Activated CD4-positive, alpha-beta memory T cell treated with anti-CD3 and anti-CD28 coated beads for 36 hours (primary cell): ENCODE data around the gene CCDC187. TPM values are rescaled to one million over a fixed set of nuclear protein-coding genes. Genes with fewer than 3 reads are reported as not detected.

ENCODE experiments used
- CTCF ChIA-PET: fragments of 350-600 bp; sonication (Branson Sonifier 250); formaldehyde crosslinking; loops from one replicate; lab custom pipeline; 2021; ENCODE audit warnings: antibody characterized with exemption, inconsistent platforms; lab: Charles Lee
- POLR2A ChIA-PET: fragments of 350-600 bp; sonication (Branson Sonifier 250); formaldehyde crosslinking; loops from one replicate; lab custom pipeline; 2021; ENCODE audit warnings: antibody characterized with exemption; lab: Charles Lee
- DNase-seq: peaks from one replicate; pipeline ENCODE4 v3.0.0-alpha.2; 2020
- H3K27ac Mint-ChIP-seq: one replicate; pipeline ENCODE4 v1.8.0; 2021; ENCODE audit warnings: mixed read lengths
- H3K27me3 Mint-ChIP-seq: one replicate; pipeline ENCODE4 v1.8.0; 2021; ENCODE audit warnings: mixed read lengths
- H3K36me3 Mint-ChIP-seq: one replicate; pipeline ENCODE4 v1.8.0; 2021; ENCODE audit warnings: mixed read lengths
- H3K4me1 Mint-ChIP-seq: one replicate; pipeline ENCODE4 v1.8.0; 2021; ENCODE audit warnings: low read depth, mixed read lengths
- H3K4me3 Mint-ChIP-seq: one replicate; pipeline ENCODE4 v1.8.0; 2021; ENCODE audit warnings: mild to moderate bottlenecking, mixed read lengths
- H3K9me3 Mint-ChIP-seq: one replicate; pipeline ENCODE4 v1.8.0; 2021; ENCODE audit warnings: mixed read lengths
- intact Hi-C: fragments of 100-400 bp; cut with micrococcal nuclease; formaldehyde crosslinking; loops from one replicate; pipeline ENCODE4 v1.15.1; 2023
- total RNA-seq, 2 experiments: library from RNA; stranded (reverse); gene quantifications; one replicate each; pipeline ENCODE4 v1.2.3, GENCODE V29; 2021

Gene CCDC187
- total RNA-seq, 2 experiments from 2014 or later, result not detected

DNA sequence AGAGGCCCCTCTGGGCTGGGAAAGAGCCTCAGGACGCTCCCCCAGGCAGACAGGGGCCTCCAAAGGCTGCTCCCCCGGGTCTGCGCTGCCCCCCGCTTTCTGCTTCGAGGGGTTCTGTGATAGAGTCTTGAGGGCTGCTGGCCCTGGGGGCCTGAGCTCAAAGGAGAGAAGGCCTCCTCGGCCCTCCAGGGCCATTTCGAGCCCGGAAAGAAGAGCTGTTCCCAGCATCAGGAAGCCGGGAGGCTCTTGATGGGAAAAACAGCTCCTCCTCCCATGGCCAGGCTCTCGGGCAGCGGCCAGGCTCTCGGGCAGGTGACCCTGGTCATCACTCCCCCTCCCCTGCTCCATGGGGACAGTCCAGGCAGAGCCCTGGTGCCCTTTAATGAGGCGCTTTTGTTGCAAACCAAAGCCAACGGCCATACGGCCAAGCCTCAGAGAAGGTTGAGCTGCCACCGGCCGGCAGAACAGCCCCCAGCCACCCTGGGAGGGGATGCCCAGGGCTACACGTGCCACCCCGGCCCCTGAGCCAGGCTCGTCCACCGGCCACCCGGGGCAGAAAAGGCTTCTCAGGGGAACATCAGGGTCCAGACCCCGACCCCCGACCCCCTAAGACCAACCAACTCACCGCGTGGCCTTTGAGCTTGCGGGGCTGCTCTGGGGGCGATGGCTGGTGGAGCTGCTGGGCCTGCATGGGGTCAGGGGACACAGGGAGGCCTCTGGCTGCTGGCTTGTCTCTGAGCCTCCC lies 42.0 kb downstream of the CCDC187 start:
- POLR2A ChIA-PET, result no interaction called here
- H3K27me3 Mint-ChIP-seq, result no peaks in the 10 kb centered on the region
- peaks cover under 1% of the 10 kb centered on the region for H3K4me1 Mint-ChIP-seq
- H3K4me3 Mint-ChIP-seq, result no peak overlapping the region
- CTCF ChIA-PET, result no interaction called here
- H3K36me3 Mint-ChIP-seq, result no peaks in the 10 kb centered on the region
- intact Hi-C loops, result no loop called here
- no peak for DNase-seq
- no peaks in the 10 kb centered on the region for H3K9me3 Mint-ChIP-seq
- H3K27ac Mint-ChIP-seq, result no peak overlapping the region

DNA sequence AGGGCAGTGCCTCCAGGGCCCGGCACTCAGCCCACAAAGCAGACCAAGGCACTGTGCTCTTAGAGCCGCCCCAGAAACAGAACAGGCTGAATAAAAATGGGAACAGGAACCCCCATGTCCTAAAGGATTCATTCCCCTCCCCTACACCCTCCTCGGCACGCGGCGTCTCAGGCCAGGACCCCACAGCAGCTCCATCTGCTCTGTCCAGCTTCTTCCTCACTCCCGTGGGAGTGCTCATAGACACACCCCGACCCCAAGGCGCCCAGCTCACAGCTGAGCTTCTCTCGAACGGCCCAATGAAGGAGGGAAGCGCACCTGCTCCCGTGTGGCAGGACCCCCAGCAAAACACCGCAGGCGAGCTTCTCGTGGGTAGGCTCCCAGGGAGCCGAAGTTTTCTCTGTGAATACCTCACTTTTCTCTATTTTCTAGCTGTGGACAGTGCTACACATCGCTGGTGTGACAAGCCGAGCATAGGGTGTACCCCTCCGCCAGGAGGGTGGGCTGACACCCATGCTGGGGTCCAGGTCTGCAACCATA lies 42.9 kb downstream of the CCDC187 start:
- no peak for DNase-seq
- intact Hi-C loops, result no loop called here
- no peak overlapping the region for H3K4me3 Mint-ChIP-seq
- no peak overlapping the region for H3K27ac Mint-ChIP-seq
- ChIA-PET CTCF (no interaction called here), POLR2A (no interaction called here)
- H3K4me1 Mint-ChIP-seq, result no peaks in the 10 kb centered on the region
- no peaks in the 10 kb centered on the region for H3K27me3 Mint-ChIP-seq
- H3K36me3 Mint-ChIP-seq, result no peaks in the 10 kb centered on the region
- no peaks in the 10 kb centered on the region for H3K9me3 Mint-ChIP-seq

DNA sequence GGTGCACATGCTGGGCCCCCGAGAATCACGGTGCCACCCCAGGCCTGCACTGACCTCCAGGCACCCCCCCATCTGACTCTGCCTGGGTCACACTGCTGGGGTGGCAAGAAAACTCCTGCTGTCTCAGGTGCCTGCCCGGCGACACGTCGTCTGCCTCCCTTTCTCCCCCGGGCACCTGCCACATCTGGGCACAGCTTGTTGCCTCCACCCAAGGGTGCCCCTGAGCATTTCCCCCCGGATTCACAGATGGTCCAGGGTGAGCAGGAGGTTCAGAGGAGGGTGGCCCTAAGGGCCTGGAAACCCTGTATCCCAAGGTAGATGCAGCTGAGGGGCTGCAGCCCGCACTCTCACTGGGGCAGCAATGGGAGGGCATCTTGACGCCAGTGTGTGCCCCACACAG lies 43.4 kb downstream of the CCDC187 start:
- no peak for DNase-seq
- no peaks in the 10 kb centered on the region for H3K4me1 Mint-ChIP-seq
- H3K9me3 Mint-ChIP-seq, result no peaks in the 10 kb centered on the region
- ChIA-PET CTCF (no interaction called here), POLR2A (no interaction called here)
- intact Hi-C loops, result no loop called here
- H3K4me3 Mint-ChIP-seq, result no peak overlapping the region
- H3K27me3 Mint-ChIP-seq, result no peaks in the 10 kb centered on the region
- no peak overlapping the region for H3K27ac Mint-ChIP-seq
- no peaks in the 10 kb centered on the region for H3K36me3 Mint-ChIP-seq

DNA sequence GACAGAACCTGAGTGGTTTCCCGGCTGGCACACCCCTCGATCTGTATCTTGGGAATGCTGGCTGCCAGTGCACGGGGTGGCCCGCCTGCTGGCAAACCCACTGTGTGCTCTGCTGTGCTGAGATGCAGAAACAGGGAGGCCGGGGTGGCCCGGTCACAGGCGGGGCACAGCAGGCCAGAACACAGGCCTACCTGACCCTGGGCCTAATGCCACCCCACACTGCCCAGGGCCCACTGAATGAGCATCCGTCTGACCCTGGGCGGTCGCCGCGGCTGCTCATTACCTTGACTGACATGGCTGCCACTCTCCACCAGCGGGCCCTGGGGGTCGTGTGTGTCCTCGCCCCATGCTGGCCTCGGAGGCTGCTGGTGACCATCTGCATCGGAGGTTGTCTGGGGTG lies 44.1 kb downstream of the CCDC187 start:
- H3K9me3 Mint-ChIP-seq, result no peaks in the 10 kb centered on the region

DNA sequence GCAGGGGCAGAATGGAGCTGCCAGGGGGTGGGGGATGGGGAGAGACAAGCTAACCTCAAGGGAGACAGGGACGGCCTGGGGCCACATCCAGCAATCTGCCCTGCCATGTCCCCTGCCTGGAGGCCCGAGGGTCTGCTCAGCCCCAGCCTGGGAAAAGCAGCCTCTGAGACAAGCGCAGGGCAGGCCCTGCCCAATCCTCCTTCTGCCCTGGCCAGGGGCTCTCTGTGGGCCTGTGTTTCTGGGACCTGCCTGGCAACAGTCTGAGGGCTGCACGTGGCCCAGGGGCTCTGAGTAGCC lies 44.4 kb downstream of the CCDC187 start:
- H3K36me3 Mint-ChIP-seq, result no peaks in the 10 kb centered on the region
- ChIA-PET POLR2A (no interaction called here), CTCF (no interaction called here)
- no peaks in the 10 kb centered on the region for H3K27me3 Mint-ChIP-seq
- no peaks in the 10 kb centered on the region for H3K9me3 Mint-ChIP-seq
- peaks cover 2% of the 10 kb centered on the region for H3K4me1 Mint-ChIP-seq
- no peak overlapping the region for H3K27ac Mint-ChIP-seq
- intact Hi-C loops, result no loop called here
- no peak overlapping the region for H3K4me3 Mint-ChIP-seq
- no peak for DNase-seq

More for the DNA sequence above, 44.1 kb downstream of the CCDC187 start:
- ChIA-PET POLR2A (no interaction called here), CTCF (no interaction called here)
- DNase-seq, result no peak
- Mint-ChIP-seq H3K27ac (no peak overlapping the region), H3K4me1 (peaks cover 2% of the 10 kb centered on the region), H3K36me3 (no peaks in the 10 kb centered on the region), H3K27me3 (no peaks in the 10 kb centered on the region), H3K4me3 (no peak overlapping the region)
- intact Hi-C loops, result no loop called here

DNA sequence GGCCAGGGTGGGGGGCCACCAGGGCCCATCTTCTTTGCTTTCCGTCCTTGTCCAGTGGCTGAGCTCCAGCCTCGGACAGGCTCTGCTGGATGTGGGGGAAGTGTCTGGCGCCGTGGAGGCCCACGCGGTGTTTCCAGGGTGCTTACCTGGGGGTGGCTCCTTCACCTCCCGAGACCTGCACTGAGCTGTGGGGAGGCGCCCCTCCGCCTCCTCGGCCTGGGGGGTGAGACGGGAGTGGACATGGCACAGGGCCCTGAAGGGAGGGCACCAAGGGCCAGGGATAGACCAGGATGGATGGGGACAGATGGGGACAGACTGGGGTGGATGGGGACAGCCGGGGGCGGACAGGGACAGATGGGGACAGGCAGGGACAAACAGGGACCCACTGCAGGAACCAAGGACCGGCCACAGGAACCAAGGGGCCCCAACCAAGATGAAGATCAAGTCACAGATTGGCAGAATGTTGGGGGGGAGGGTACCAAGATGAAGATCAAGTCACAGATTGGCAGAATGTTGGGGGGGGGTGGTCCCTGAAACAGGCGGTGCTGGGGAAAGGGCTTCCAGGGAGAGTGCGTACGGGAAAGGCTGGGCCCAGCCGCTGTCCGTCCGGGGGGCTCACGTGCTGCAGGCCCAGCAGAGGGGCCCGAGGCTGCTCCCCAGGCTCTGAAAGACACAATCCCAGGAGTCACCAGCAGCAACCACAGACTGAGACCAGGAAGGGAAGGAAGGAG lies 44.9 kb downstream of the CCDC187 start:
- CTCF ChIA-PET, result no interaction called here
- Mint-ChIP-seq H3K4me1 (peaks cover 2% of the 10 kb centered on the region), H3K36me3 (no peaks in the 10 kb centered on the region), H3K9me3 (no peaks in the 10 kb centered on the region), H3K27ac (no peak overlapping the region), H3K4me3 (no peak overlapping the region), H3K27me3 (no peaks in the 10 kb centered on the region)
- POLR2A ChIA-PET, result no interaction called here
- no peak for DNase-seq
- intact Hi-C loops, result no loop called here

DNA sequence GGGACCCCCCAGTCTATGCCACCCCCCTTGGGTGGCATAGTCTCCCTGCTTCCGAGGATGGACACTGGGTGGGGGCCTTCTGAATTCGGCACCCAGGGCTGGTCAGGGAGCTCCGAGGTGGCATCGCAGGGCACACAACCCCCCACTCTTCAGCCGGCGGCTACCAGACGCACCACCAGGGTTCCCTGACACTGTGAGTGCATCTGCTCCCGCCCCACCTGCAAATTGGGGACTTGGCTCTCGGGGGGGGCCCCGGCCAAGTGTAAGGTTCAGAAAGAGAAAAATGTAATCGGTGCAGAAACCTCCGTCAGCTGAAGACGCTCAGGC lies 45.6 kb downstream of the CCDC187 start:
- POLR2A ChIA-PET, result no interaction called here
- H3K4me3 Mint-ChIP-seq, result no peak overlapping the region
- H3K27me3 Mint-ChIP-seq, result no peaks in the 10 kb centered on the region
- CTCF ChIA-PET, result no interaction called here
- no peak overlapping the region for H3K27ac Mint-ChIP-seq
- H3K9me3 Mint-ChIP-seq, result no peaks in the 10 kb centered on the region
- intact Hi-C loops, result no loop called here
- H3K36me3 Mint-ChIP-seq, result no peaks in the 10 kb centered on the region
- no peak for DNase-seq
- H3K4me1 Mint-ChIP-seq, result peaks cover 2% of the 10 kb centered on the region

DNA sequence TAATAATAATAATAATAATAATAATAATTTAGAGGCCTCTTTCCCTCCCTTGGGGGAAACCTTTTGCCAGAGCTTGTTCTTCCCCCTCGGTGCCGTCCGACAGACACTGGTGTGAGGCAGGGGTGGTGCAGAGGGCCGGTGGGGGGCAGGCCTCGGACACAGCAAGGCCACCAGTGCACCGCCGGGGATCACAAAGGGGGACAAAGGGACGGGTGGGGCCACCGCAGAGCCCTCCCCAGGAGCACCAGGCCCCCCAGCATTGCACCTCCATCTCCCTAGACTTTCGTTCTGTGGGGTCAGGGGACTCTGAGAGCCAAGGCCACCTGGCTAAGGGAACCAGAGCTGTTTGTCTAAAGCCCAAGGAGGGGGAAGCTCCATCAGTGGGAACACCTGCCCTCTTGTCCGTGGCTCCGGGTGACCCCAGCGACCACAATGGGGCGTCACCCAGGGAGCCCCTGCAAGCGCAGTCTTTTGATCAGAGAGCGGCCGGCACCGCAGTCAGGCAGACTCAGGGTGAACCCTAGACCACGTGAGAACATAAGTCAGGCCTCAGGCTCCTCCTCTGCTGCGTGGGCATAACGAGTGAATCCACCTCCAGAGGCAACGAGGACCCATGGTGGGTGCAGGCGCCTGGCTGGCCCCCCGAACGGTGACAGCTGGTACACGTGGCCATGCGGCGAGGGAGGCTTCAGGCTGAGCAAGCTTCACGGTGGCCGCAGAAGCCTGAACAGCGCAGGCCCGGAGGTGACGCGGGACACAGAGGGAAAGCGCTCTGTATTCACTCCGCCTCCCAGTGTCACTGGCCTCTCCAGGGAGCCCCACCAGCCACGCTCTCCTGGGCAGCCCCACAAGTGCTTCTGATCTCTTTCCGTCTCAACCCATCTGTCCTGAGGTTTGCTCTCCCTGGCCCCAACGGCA lies 46.3 kb downstream of the CCDC187 start:
- intact Hi-C loops, result no loop called here
- Mint-ChIP-seq H3K4me3 (no peak overlapping the region), H3K9me3 (no peaks in the 10 kb centered on the region), H3K27ac (no peak overlapping the region), H3K36me3 (no peaks in the 10 kb centered on the region), H3K27me3 (no peaks in the 10 kb centered on the region), H3K4me1 (peaks cover 2% of the 10 kb centered on the region)
- DNase-seq, result no peak
- CTCF ChIA-PET, result no interaction called here
- POLR2A ChIA-PET, result no interaction called here

DNA sequence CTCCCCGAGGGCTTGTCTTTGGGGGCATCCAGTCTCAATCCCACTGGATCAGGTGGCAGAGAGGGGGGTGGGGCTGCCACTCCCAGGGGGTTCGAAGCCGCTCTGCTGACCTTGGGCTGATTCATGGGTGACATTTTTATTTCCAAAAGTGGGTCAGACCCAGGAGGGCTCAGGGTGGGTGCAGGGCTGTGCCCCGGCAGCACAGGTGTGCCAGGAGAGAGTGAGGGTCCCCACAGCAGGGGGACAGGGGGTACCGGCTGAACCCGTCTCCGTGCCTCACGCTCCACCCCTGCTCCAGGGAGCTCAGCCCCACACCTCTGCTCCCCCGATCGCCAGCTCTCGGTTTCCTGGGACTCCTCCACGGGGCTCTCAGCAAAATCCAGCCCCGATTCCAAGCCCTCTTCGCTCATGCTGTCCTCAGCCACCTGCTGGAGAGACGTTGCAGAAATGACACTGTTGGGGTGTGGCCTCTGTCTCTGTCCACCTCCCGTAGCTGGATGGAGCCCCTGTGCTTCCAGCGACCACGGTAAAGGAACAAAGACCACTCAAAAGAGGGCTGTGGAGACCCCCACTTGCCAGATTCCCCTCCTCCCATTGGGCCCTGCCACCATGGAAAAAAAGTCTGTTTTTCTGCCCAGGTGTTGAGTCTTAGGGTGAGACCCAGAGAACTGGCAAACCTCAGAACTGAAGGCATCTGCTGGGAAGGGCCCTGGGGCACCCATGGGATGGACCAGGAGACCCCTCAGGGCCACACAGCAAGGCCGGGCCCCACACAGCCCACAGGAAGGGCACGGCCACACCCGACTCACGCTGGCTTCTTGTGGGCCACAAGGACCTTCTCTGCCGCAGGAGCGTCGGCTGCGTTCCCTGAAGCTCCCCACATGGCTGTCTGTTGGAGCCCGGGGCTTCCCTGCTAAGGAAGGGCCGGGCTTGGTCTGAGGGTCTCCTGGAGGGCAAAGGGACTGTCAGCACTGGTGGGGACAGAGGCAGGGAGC lies 47.7 kb downstream of the CCDC187 start:
- CTCF ChIA-PET, result no interaction called here
- no peaks in the 10 kb centered on the region for H3K36me3 Mint-ChIP-seq
- H3K4me1 Mint-ChIP-seq, result peaks cover 2% of the 10 kb centered on the region
- intact Hi-C loops, result no loop called here
- no peak overlapping the region for H3K4me3 Mint-ChIP-seq
- no peak overlapping the region for H3K27ac Mint-ChIP-seq
- no peak for DNase-seq
- no peaks in the 10 kb centered on the region for H3K9me3 Mint-ChIP-seq
- POLR2A ChIA-PET, result no interaction called here
- no peaks in the 10 kb centered on the region for H3K27me3 Mint-ChIP-seq

DNA sequence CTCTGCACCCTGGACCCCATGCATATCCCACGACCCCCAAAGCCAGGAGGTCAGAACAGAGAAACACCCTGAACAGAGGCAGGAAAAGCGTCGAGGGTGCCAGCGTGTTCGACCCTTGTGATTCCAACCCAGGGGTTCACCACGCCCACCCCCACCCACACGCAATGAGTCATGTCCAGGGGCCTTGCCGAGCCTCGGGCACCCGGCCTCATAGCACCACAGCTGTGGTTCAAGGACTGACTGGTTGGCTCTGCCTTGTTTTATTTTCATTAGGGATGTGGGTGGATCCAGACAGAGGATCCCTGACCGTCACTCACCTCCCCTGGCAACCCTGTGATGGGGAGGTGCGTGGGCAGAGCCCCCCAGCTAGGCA lies 48.7 kb downstream of the CCDC187 start:
- ChIA-PET CTCF (no interaction called here), POLR2A (no interaction called here)
- H3K4me1 Mint-ChIP-seq, result peaks cover 2% of the 10 kb centered on the region
- intact Hi-C loops, result no loop called here
- H3K36me3 Mint-ChIP-seq, result no peaks in the 10 kb centered on the region
- H3K27ac Mint-ChIP-seq, result no peak overlapping the region
- DNase-seq, result peak; percentile 34
- no peaks in the 10 kb centered on the region for H3K9me3 Mint-ChIP-seq
- no peaks in the 10 kb centered on the region for H3K27me3 Mint-ChIP-seq
- H3K4me3 Mint-ChIP-seq, result no peak overlapping the region

DNA sequence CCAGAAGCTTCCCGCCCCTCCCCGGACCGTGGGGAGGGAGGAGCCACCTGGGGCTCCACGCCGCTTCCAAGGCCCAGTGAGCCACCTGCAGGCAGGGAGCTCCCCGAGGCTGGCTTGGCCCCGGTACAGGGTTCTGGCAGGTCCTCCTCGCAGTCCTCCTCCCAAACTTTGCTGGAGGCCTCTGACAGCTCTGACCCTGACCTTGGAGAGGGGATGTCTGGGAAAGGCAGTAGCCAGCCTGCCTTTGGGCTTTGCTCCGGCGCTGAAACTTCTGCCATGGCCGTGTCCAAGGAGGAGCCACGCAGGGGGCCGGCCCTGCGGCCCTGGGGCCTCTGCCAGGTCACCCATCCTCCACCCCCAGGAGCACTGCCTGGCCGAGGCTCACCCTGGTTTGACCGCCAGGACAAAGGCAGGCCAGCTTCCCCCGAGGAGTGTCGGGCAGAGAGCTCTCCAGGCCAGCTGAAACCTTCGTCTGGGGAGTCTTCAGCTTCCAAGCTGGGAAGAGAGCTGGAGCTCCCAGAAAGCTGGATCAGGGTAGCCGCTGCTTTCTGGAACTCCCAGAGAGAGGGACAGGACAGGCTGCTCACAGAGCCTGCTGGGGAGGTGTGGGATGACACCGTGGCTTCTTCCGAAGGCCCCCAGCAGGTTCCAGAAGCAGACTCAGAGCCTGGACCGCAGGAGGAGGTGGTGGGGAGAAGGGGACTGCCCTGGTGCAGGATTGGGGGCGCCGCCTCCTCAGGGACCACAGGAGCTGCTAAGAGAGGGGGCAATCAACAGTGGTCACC lies 49.3 kb downstream of the CCDC187 start:
- intact Hi-C loops, result no loop called here
- POLR2A ChIA-PET, result no interaction called here
- DNase-seq, result no peak
- H3K36me3 Mint-ChIP-seq, result no peaks in the 10 kb centered on the region
- no peaks in the 10 kb centered on the region for H3K27me3 Mint-ChIP-seq
- H3K9me3 Mint-ChIP-seq, result no peaks in the 10 kb centered on the region
- no peak overlapping the region for H3K4me3 Mint-ChIP-seq
- H3K27ac Mint-ChIP-seq, result no peak overlapping the region
- H3K4me1 Mint-ChIP-seq, result peaks cover 2% of the 10 kb centered on the region
- CTCF ChIA-PET, result interaction anchor here (0.7 kb wide), 1 partner anchor 170 kb away, joined by 3 read pairs; no protein-coding TSS in a partner anchor
